ENCODE measurements around the gene ANKS3. TPM values are rescaled to one million over a fixed set of nuclear protein-coding genes. Genes with fewer than 3 reads are reported as not detected.

ANKS3 gene
- total RNA-seq, 3 donors from 2014 or later = 18.2 to 32.3 (median 21.3) TPM

DNA sequence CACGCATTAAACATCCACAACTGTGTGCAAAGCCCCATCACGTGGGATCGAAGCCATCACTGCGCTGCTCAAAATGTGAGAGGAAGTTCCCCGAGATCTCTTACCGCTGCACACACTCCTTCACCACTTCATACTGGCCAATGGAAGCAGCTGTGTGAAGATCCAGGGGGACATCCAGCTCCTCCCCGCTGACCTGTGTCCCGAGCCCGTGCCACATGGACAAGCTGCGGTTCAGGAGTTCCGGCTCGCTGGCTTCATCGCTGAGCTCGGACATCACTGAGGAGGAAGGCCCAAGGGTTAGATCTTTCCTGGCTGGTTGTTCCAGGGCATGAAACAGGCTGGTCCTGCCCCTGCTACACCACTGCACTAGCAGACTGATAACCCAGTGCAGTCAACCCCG is 4.2 kb downstream of the ANKS3 start:
- Histone ChIP-seq H3K4me1 (ENCODE audit: low read depth) (peaks cover 6% of the 10 kb centered on the region), H3K9me3 (no peaks in the 10 kb centered on the region), H3K36me3 (ENCODE audit: low read depth) (no peaks in the 10 kb centered on the region), H3K4me3 (no peak overlapping the region)
- ATAC-seq = no peak
- DNase-seq = peak in 1 of 3 donors; percentile 43
- intact Hi-C loops (cut with DNase I, micrococcal nuclease) = no loop called here
- TF ChIP-seq, protein P1, sequence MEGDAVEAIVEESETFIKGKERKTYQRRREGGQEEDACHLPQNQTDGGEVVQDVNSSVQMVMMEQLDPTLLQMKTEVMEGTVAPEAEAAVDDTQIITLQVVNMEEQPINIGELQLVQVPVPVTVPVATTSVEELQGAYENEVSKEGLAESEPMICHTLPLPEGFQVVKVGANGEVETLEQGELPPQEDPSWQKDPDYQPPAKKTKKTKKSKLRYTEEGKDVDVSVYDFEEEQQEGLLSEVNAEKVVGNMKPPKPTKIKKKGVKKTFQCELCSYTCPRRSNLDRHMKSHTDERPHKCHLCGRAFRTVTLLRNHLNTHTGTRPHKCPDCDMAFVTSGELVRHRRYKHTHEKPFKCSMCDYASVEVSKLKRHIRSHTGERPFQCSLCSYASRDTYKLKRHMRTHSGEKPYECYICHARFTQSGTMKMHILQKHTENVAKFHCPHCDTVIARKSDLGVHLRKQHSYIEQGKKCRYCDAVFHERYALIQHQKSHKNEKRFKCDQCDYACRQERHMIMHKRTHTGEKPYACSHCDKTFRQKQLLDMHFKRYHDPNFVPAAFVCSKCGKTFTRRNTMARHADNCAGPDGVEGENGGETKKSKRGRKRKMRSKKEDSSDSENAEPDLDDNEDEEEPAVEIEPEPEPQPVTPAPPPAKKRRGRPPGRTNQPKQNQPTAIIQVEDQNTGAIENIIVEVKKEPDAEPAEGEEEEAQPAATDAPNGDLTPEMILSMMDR (IDR thresholded peaks at IDR 0.05) = no peak

DNA sequence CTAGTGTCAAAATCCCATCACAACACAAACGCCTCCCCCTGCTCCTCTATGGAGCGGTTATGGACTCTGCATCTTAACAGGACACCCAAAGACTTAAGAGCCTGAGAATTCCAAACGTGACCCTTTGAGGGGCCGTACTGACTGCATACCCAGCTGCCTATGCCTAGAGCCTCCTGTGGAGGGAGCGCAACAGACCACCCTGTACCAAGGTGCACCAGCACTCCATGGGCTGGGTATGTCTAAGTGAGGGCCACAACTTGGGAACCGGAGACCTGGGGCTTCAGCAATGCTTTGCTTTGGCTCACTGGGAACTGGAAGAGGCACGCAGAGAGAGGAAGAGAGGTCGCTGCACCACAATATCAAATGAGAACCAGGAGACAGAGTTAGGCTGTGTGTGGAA is 5.4 kb downstream of the ANKS3 start:
- intact Hi-C loops (cut with DNase I, micrococcal nuclease) = no loop called here
- peaks cover 6% of the 10 kb centered on the region for H3K4me1 ChIP-seq (ENCODE audit: low read depth)
- H3K36me3 ChIP-seq (ENCODE audit: low read depth) = no peaks in the 10 kb centered on the region
- TF ChIP-seq, protein P1 (IDR thresholded peaks at IDR 0.05) = no peak
- DNase-seq (peak in 1 of 3 donors; percentile 29), ATAC-seq (no peak)
- no peak overlapping the region for H3K4me3 ChIP-seq
- no peaks in the 10 kb centered on the region for H3K9me3 ChIP-seq

DNA sequence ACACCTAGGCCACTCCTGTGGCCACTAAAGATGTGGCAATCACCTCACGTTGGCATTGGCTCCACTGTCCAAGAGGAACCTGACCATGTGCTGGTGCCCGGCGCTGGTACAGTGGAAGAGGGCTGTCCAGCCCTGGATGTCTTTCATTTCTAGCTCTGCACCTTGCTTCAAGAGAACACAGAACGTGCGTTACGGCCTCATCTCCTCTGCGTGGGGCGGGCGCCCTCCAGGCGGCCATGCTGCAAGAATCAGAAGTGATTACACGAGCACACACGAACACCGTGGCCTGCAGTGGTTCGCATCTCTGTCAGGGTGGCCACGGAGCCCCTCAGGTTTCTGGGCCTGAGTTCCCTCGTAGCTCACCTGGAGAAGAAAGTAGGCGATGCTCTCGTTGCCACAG is 7.5 kb downstream of the ANKS3 start:
- TF ChIP-seq, protein P1 (IDR thresholded peaks at IDR 0.05) = no peak
- DNase-seq (peak in 1 of 3 donors; percentile 31), ATAC-seq (no peak)
- no peak overlapping the region for H3K4me3 ChIP-seq
- no peaks in the 10 kb centered on the region for H3K9me3 ChIP-seq
- intact Hi-C loops (cut with DNase I, micrococcal nuclease) = no loop called here
- no peaks in the 10 kb centered on the region for H3K4me1 ChIP-seq (ENCODE audit: low read depth)
- no peaks in the 10 kb centered on the region for H3K36me3 ChIP-seq (ENCODE audit: low read depth)

DNA sequence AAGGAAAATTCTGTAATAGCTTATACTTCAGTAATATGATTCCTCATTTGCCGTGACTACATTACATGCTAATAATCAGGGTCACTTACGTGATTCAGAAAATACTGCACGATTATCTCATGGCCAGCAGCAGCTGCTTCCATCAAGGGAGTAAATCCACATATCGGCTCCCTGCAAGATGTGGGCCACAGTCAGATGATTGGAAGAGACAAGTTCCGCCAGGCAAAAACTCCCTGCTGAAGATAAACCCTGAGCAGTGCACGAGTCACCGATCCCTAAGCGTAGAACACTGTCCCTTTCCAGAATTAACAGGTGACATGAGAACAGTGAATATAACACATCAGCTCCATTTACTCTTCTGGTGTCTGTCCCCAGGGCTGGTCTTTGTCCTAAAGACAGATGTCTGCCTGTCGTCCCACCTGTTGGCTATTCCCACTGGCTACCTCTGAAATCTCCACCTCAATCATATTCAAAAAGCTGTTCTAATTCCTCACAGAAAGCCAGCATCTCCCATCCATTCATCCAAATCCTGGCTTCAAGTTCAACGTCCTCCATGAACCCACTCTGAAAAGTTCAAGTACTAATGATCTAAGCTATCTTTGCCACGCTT is 9.3 kb downstream of the ANKS3 start:
- ATAC-seq = no peak
- Histone ChIP-seq H3K9me3 (no peaks in the 10 kb centered on the region), H3K4me1 (ENCODE audit: low read depth) (no peaks in the 10 kb centered on the region), H3K36me3 (ENCODE audit: low read depth) (no peaks in the 10 kb centered on the region), H3K4me3 (no peak overlapping the region)
- TF ChIP-seq, protein P1 (IDR thresholded peaks at IDR 0.05) = no peak
- peak in 1 of 3 donors; percentile 8 for DNase-seq
- intact Hi-C loops (cut with DNase I, micrococcal nuclease) = no loop called here

DNA sequence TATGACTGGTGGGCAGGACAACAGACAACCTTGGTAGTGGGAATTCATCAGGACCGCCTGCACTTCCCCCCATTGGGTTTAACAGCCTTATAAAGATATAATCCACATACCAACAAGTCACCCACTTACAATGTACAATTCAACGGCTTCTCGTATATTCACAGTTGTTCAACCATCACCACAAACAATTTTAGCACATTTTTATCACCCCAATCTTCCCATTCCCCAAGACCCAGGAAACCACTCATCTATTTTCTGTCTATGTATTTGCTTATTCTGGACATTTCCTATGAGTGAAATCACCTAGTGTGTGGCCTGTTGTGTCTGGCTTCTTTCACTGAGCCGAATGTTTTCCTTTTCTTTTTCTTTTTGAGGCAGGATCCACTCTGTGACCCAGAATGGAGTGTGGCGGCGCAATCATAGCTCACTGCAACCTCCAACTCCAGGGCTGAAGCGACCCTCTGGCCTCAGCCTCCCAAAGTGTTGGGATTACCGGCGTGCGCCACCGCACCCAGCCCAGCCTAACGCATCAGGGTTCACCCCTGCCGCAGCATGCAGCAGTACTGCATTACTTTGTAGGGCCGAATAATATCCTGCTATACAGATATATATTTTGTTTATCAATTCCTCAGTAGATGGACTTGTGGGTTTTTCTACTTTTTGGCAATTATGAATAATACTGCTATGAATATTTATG is 10.9 kb downstream of the ANKS3 start:
- ATAC-seq = no peak
- H3K36me3 ChIP-seq (ENCODE audit: low read depth) = no peaks in the 10 kb centered on the region
- TF ChIP-seq, protein P1 (IDR thresholded peaks at IDR 0.05) = no peak

More for the DNA sequence above, 10.9 kb downstream of the ANKS3 start:
- peak in 1 of 3 donors; percentile 22 for DNase-seq
- intact Hi-C loops (cut with DNase I, micrococcal nuclease) = no loop called here
- Histone ChIP-seq H3K4me3 (no peak overlapping the region), H3K4me1 (ENCODE audit: low read depth) (no peaks in the 10 kb centered on the region), H3K9me3 (no peaks in the 10 kb centered on the region)
